ENCODE results near the gene NKTR.

GRCh38 chr3:42688016-42688415 is 87.5 kb downstream of the NKTR start:
- TF ChIP-seq POLR2A (IDR thresholded peaks at IDR 0.05; ENCODE audit: low read depth, low read length) (no peak), POLR2AphosphoS5 (IDR thresholded peaks at IDR 0.05; ENCODE audit: low read depth, low read length) (no peak)
